GM12875 (cell line): ENCODE data around the gene POC1A.

Experiments used
- H3K4me3 ChIP-seq: one replicate; pipeline ENCODE4 v1.5.1; 2011; ENCODE audit warnings: low read depth, low read length, control low read depth
- CTCF ChIP-seq: IDR thresholded peaks from 2 replicates; pipeline ENCODE4 v1.5.1; 2011; ENCODE audit warnings: low read depth, mild to moderate bottlenecking, control low read depth, inconsistent platforms, low read length, moderate library complexity, borderline replicate concordance; ENCODE audit not compliant: insufficient read depth

POC1A gene

DNA sequence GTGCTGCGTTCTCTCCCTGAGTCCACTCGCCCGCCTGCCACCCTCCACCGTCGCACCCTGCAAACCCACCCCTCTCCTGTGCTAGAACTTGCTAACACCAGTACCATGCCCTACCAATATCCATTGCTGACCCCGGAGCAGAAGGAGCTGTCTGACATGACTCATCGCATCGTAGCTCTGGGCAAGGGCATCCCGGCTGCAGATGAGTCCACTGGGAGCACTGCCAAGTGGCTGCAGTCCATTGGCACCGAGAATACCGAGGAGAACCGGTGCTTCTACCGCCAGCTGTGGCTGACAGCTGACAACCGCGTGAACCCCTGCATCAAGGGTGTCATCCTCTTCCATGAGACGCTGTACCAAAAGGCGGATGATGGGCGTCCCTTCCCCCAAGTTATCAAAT is 38.8 kb upstream of the POC1A start:
- no peak overlapping the region for H3K4me3 ChIP-seq
- TF ChIP-seq CTCF = no peak

DNA sequence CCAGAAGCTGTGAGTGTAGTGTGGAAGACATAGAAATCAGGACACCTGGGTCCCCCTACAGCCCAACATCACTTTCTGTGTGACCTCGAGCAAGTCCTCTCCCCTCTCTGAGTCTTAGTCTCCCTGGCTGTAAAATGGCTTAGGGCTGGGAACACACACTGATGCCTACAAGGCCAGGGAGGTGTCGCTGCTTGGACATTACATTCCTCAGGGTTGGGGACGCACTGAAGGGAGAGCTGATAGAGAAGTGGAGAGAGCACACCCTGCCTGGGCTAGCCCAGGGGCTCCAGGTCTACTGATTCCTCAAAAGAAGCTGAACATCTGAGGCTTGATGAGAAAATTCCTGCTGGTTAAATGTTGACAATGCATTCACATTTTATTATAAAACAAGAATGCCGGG is 37.4 kb upstream of the POC1A start:
- H3K4me3 ChIP-seq = no peak overlapping the region
- no peak for TF ChIP-seq CTCF

DNA sequence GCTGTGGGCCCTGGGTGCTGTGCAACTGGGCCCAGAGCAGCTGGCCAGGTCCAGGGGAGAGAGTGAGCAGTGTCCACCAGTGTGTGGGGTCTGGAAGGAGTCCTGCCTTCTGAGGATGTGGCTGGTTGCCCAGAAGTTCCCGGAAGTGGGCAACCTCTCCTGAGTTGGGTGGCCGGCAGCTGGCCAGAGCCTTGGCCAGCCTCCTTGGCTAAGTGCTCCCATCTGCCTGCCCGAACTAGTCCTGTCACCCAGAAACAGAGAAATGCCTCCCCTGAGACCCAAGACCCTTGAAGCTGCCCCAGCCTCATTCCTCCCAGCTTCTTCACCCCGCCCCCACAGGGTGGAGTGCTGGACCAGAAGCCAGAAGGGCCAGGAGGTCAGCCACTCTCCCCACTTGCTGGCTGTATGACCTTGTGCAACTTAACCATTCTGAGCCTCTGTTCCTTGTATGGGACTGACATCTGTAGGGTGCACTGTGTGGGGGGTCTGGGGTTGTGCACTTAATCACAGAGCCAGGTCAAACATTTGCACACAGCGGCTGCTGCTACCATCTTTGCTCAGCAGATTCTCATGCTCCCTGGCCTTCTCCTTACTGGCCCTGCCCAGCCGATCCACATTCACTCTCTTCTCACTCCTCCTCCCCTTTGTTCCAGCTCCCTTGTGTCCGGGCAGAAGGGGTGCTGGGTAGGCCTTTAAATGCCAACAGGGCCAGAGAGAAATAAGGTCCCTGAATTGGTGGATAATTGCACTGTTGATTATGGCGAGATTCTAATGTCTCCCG is 36.3 kb upstream of the POC1A start:
- TF ChIP-seq CTCF = no peak
- no peak overlapping the region for H3K4me3 ChIP-seq

- no peak overlapping the region for H3K4me3 ChIP-seq
- no peak for TF ChIP-seq CTCF
Observed at GRCh38 chr3:52188556-52188955, 34.3 kb upstream of the POC1A start.

DNA sequence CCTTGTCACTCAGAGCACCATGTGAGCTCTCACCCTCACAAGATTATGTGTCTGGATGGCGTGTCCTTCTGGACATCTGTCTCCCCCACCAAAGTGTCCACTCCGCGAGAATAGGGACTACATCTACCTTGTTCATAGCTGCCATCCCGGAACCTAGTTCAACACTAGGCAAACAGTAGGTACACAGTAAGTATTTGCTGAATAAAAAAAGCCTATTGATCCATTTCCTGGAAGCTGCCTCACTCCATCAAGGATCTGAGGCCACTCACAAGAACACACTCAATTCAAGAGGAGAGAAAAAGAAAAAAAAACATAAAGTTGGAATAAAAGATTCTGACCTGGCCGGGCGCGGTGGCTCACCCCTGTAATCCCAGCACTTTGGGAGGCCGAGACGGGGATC is 32.5 kb upstream of the POC1A start:
- no peak overlapping the region for H3K4me3 ChIP-seq
- no peak for TF ChIP-seq CTCF

DNA sequence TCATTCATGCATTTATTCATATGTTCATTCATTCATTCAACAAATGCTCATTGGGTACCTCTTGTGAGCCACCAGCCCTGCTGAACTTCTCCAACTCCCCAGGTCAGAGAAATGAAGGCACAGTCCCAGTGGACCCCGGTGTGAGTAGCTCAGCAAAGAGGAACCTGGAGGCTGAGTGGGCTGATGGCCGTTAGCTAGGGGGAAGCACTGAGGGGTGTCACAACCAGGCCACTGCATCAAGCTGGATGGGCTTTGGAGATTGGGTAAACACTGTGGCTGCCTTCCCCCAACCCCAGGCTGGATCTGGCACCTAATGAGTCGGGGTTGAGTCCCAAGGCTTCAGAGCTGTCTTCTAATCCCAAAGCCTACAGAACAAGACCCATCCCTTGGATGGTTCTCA is 31.6 kb upstream of the POC1A start:
- no peak overlapping the region for H3K4me3 ChIP-seq
- no peak for TF ChIP-seq CTCF

- no peak for TF ChIP-seq CTCF
- H3K4me3 ChIP-seq = no peak overlapping the region
Observed at GRCh38 chr3:52185311-52185710, 31.1 kb upstream of the POC1A start.
